Osteocyte (in vitro differentiated cells): Measurements from ENCODE around the gene HMX3. TPM values are rescaled to one million over a fixed set of nuclear protein-coding genes. Genes with fewer than 3 reads are reported as not detected.

Experiments used
- DNase-seq: peaks from one replicate; pipeline ENCODE4 v3.0.0; 2021; ENCODE audit warnings: mixed read lengths; ENCODE audit not compliant: unreplicated experiment; ENCODE audit errors: extremely low spot score
- H3K27ac Mint-ChIP-seq: one replicate; pipeline ENCODE4 v1.8.0; 2021; ENCODE audit warnings: mild to moderate bottlenecking, mixed read lengths; ENCODE audit not compliant: unreplicated experiment
- H3K27me3 Mint-ChIP-seq: one replicate; pipeline ENCODE4 v1.8.0; 2021; ENCODE audit warnings: mixed read lengths; ENCODE audit not compliant: unreplicated experiment
- H3K36me3 Mint-ChIP-seq: one replicate; pipeline ENCODE4 v1.8.0; 2021; ENCODE audit warnings: mixed read lengths; ENCODE audit not compliant: unreplicated experiment
- H3K4me1 Mint-ChIP-seq: one replicate; pipeline ENCODE4 v1.8.0; 2021; ENCODE audit warnings: mixed read lengths; ENCODE audit not compliant: unreplicated experiment
- H3K4me3 Mint-ChIP-seq: one replicate; pipeline ENCODE4 v1.8.0; 2021; ENCODE audit warnings: mild to moderate bottlenecking, moderate library complexity, mixed read lengths; ENCODE audit not compliant: unreplicated experiment
- H3K9me3 Mint-ChIP-seq: one replicate; pipeline ENCODE4 v1.8.0; 2021; ENCODE audit warnings: mixed read lengths; ENCODE audit not compliant: unreplicated experiment
- CTCF ChIP-seq: fragments of 200-600 bp; sonication (generic); IDR thresholded peaks from 2 replicates; pipeline ENCODE4 v1.5.0; 2021; ENCODE audit warnings: antibody characterized with exemption, mild to moderate bottlenecking, moderate library complexity
- total RNA-seq: library from RNA; stranded (reverse); gene quantifications from 2 replicates; pipeline ENCODE4 v1.2.1, GENCODE V29; 2021

Gene HMX3
- total RNA-seq, 1 donor from 2014 or later, result not detected

GRCh38 chr10:123147635-123148413, 12.1 kb downstream of the HMX3 start, which contains the start of gene HMX2:
Gene HMX2, plus strand, starts transcription at chr10:123148136. Its CDS starts 243 bp downstream, at chr10:123148379.
- Mint-ChIP-seq H3K36me3 (no peaks in the 10 kb centered on the region), H3K4me1 (peaks cover 25% of the 10 kb centered on the region), H3K9me3 (no peaks in the 10 kb centered on the region), H3K4me3 (peak within 1 kb of the TSS; percentile 44), H3K27me3 (peaks cover 77% of the 10 kb centered on the region), H3K27ac (no peak within 1 kb of the TSS)
- no peak for DNase-seq
- TF ChIP-seq CTCF, result no peak

- Mint-ChIP-seq H3K4me3 (peak overlapping the region; percentile 44), H3K36me3 (no peaks in the 10 kb centered on the region), H3K27ac (no peak overlapping the region), H3K9me3 (no peaks in the 10 kb centered on the region), H3K27me3 (peaks cover 70% of the 10 kb centered on the region), H3K4me1 (peaks cover 25% of the 10 kb centered on the region)
- no peak for TF ChIP-seq CTCF
- DNase-seq, result no peak
Observed at GRCh38 chr10:123148414-123149161, 12.8 kb downstream of the HMX3 start.

- Mint-ChIP-seq H3K9me3 (no peaks in the 10 kb centered on the region), H3K4me1 (peaks cover 28% of the 10 kb centered on the region), H3K36me3 (peaks cover under 1% of the 10 kb centered on the region), H3K27me3 (peaks cover 65% of the 10 kb centered on the region), H3K27ac (no peak overlapping the region), H3K4me3 (peak overlapping the region; percentile 44)
- no peak for TF ChIP-seq CTCF
- DNase-seq, result no peak
Observed at GRCh38 chr10:123149162-123149567, 13.4 kb downstream of the HMX3 start.

- no peak for TF ChIP-seq CTCF
- DNase-seq, result peak; percentile 83
- peaks cover 28% of the 10 kb centered on the region for H3K4me1 Mint-ChIP-seq
- H3K9me3 Mint-ChIP-seq, result no peaks in the 10 kb centered on the region
- peaks cover 59% of the 10 kb centered on the region for H3K27me3 Mint-ChIP-seq
- H3K36me3 Mint-ChIP-seq, result peaks cover 2% of the 10 kb centered on the region
- no peak overlapping the region for H3K27ac Mint-ChIP-seq
- peak overlapping the region; percentile 75 for H3K4me3 Mint-ChIP-seq
Observed at GRCh38 chr10:123149568-123150270, 13.9 kb downstream of the HMX3 start.
